Smooth muscle cell (in vitro differentiated cells): ENCODE measurements around the gene GPR152. TPM values are rescaled to one million over a fixed set of nuclear protein-coding genes. Genes with fewer than 3 reads are reported as not detected.

Experiments used
- DNase-seq: peaks from one replicate; lab custom pipeline; 2025; ENCODE audit not compliant: unreplicated experiment; lab: John Stamatoyannopoulos, UW
- H2AFZ ChIP-seq: fragments of 200-600 bp; sonication (generic); 2 replicates; pipeline ENCODE4 v1.6.0; 2016; ENCODE audit warnings: antibody characterized with exemption, low read depth, mild to moderate bottlenecking
- H3F3A ChIP-seq: fragments of 200-600 bp; sonication (generic); 2 replicates; pipeline ENCODE4 v1.6.0; 2017; ENCODE audit warnings: antibody characterized with exemption, low read depth
- H3K27ac ChIP-seq: fragments of 200-600 bp; sonication (generic); 2 replicates; pipeline ENCODE4 v1.5.1; 2016; ENCODE audit warnings: low read depth, mild to moderate bottlenecking
- H3K27me3 ChIP-seq: fragments of 200-600 bp; sonication (generic); 2 replicates; pipeline ENCODE4 v1.6.1; 2016; ENCODE audit warnings: low read depth, mild to moderate bottlenecking
- H3K36me3 ChIP-seq: fragments of 200-600 bp; sonication (generic); 2 replicates; pipeline ENCODE4 v1.5.1; 2016; ENCODE audit warnings: low read depth
- H3K4me1 ChIP-seq: fragments of 200-600 bp; sonication (generic); 2 replicates; pipeline ENCODE4 v1.5.1; 2016; ENCODE audit warnings: low read depth
- H3K4me2 ChIP-seq: fragments of 200-600 bp; sonication (generic); 2 replicates; pipeline ENCODE4 v1.6.0; 2016; ENCODE audit warnings: mild to moderate bottlenecking
- H3K4me3 ChIP-seq: fragments of 200-600 bp; sonication (generic); 2 replicates; pipeline ENCODE4 v1.5.1; 2016; ENCODE audit warnings: mild to moderate bottlenecking
- H3K79me2 ChIP-seq: fragments of 200-600 bp; sonication (generic); 2 replicates; pipeline ENCODE4 v1.6.0; 2016; ENCODE audit warnings: low read depth, mild to moderate bottlenecking
- H3K9ac ChIP-seq: fragments of 200-600 bp; sonication (generic); 2 replicates; pipeline ENCODE4 v1.6.0; 2016; ENCODE audit warnings: low read depth
- H3K9me3 ChIP-seq: fragments of 200-600 bp; sonication (generic); replicated peaks from 2 replicates; pipeline ENCODE4 v1.5.1; 2016; ENCODE audit warnings: low read depth
- H4K20me1 ChIP-seq: fragments of 200-600 bp; sonication (generic); 2 replicates; pipeline ENCODE4 v1.6.0; 2016; ENCODE audit warnings: low read depth
- CTCF ChIP-seq: fragments of 200-600 bp; sonication (generic); IDR thresholded peaks from 2 replicates; pipeline ENCODE4 v1.5.1; 2017; ENCODE audit warnings: borderline replicate concordance, mild to moderate bottlenecking, antibody characterized with exemption; ENCODE audit not compliant: insufficient read depth, poor library complexity, severe bottlenecking
- WGBS: methylation state at CpG from one replicate; pipeline ENCODE4 v1.1.7; 2016; ENCODE audit warnings: low lambda C conversion rate; 5-methylcytosine and 5-hydroxymethylcytosine counted together
- polyA plus RNA-seq: library from polyadenylated mRNA; unstranded; fragments of >200 nt; fragmentation: Nextera tagmentation; extraction: Ambion mirVana; gene quantifications from 2 replicates; pipeline ENCODE4 v1.2.1, GENCODE V29; 2016
- total RNA-seq: library from RNA; depleted of rRNA; stranded (reverse); fragments of >200 nt; gene quantifications from 2 replicates; pipeline ENCODE4 v1.2.3, GENCODE V29; 2014

GPR152 gene
- total and polyA plus RNA-seq, 2 experiments from 2014 or later: 0.27 TPM; not detected in 1

- no peaks in the 10 kb centered on the region for H3F3A ChIP-seq
- no peaks in the 10 kb centered on the region for H3K27me3 ChIP-seq
- DNase-seq: no peak
- no peak overlapping the region for H2AFZ ChIP-seq
- no peak overlapping the region for H3K4me3 ChIP-seq
- no peaks in the 10 kb centered on the region for H3K36me3 ChIP-seq
- H3K9ac ChIP-seq: no peak overlapping the region
- no peaks in the 10 kb centered on the region for H4K20me1 ChIP-seq
- H3K79me2 ChIP-seq: no peaks in the 10 kb centered on the region
- H3K27ac ChIP-seq: no peak overlapping the region
- no peaks in the 10 kb centered on the region for H3K4me1 ChIP-seq
- H3K9me3 ChIP-seq: no peaks in the 10 kb centered on the region
- no peak for TF ChIP-seq CTCF
- no peak overlapping the region for H3K4me2 ChIP-seq
- WGBS: 64% methylated on average over 5 of the region's 6 CpGs
Observed at GRCh38 chr11:67436459-67437081, 16.0 kb downstream of the GPR152 start.

- Histone ChIP-seq H3K36me3 (no peaks in the 10 kb centered on the region), H3K27ac (no peak overlapping the region), H3K4me1 (no peaks in the 10 kb centered on the region), H3K9ac (no peak overlapping the region), H4K20me1 (no peaks in the 10 kb centered on the region), H3K79me2 (no peaks in the 10 kb centered on the region), H3K4me3 (no peak overlapping the region), H3K27me3 (no peaks in the 10 kb centered on the region), H2AFZ (no peak overlapping the region), H3K4me2 (no peak overlapping the region), H3K9me3 (no peaks in the 10 kb centered on the region), H3F3A (no peaks in the 10 kb centered on the region)
- no peak for TF ChIP-seq CTCF
- no peak for DNase-seq
- 94% methylated on average over 38 of the region's 38 CpGs for WGBS
Observed at GRCh38 chr11:67435727-67436458, 16.6 kb downstream of the GPR152 start.

GRCh38 chr11:67435031-67435726 is 17.4 kb downstream of the GPR152 start:
- Histone ChIP-seq H3K36me3 (no peaks in the 10 kb centered on the region), H3K27ac (no peak overlapping the region), H4K20me1 (no peaks in the 10 kb centered on the region), H2AFZ (no peak overlapping the region), H3K9ac (no peak overlapping the region), H3K4me1 (no peaks in the 10 kb centered on the region), H3K4me2 (no peak overlapping the region), H3K27me3 (no peaks in the 10 kb centered on the region), H3K9me3 (no peaks in the 10 kb centered on the region), H3F3A (no peaks in the 10 kb centered on the region), H3K4me3 (no peak overlapping the region), H3K79me2 (peaks cover 6% of the 10 kb centered on the region)
- no peak for TF ChIP-seq CTCF
- WGBS: 88% methylated on average over 16 of the region's 26 CpGs
- no peak for DNase-seq
